ENCODE data around the gene MGARP. TPM values are rescaled to one million over a fixed set of nuclear protein-coding genes. Genes with fewer than 3 reads are reported as not detected.

MGARP gene

Small RNA genes within 50 kb of the gene (small RNA-seq; reads per million reads assigned to genes)
- gene RNU6-1074P (not detected), gene RNU6-1214P (not detected), gene RNU6-506P (0.28 reads per million)
